ENCODE results near the gene STXBP6.

The STXBP6 gene

GRCh38 chr14:24966579-24966964 lies 83.4 kb downstream of the STXBP6 start:
- peak overlapping the region; percentile 45 to 93 for H2BK12ac ChIP-seq (ENCODE audit: low read length in 2 of 2)
- H4K8ac ChIP-seq (ENCODE audit: low read length), result peak overlapping the region; percentile 54
- H3K14ac ChIP-seq (ENCODE audit: low read length in 2 of 2), result no peak overlapping the region
- H3K9me3 ChIP-seq (ENCODE audit: control insufficient read depth, low read length), result no peaks in the 10 kb centered on the region
- H3K4me1 ChIP-seq (ENCODE audit: control insufficient read depth, insufficient read depth, low read depth, low read length), result no peaks in the 10 kb centered on the region
- no peak overlapping the region for H3K4me2 ChIP-seq (ENCODE audit: low read length, poor library complexity, severe bottlenecking)
- H2BK15ac ChIP-seq (ENCODE audit: low read depth, poor library complexity, severe bottlenecking), result no peak overlapping the region
- H2AFZ ChIP-seq (ENCODE audit: low read depth, low read length), result no peak overlapping the region
- no peak overlapping the region for H2BK5ac ChIP-seq (ENCODE audit: low read depth, low read length, poor library complexity, severe bottlenecking)
- H3K36me3 ChIP-seq (ENCODE audit: control insufficient read depth in 1 of 2, insufficient read depth in 2 of 2, low read depth in 1 of 2, low read length in 2 of 2), result no peaks in the 10 kb centered on the region
- peak overlapping the region; percentile 69 for H3K9ac ChIP-seq (ENCODE audit: low read length)
- H3K23ac ChIP-seq (ENCODE audit: low read length in 2 of 2), result no peak overlapping the region
- no peak overlapping the region for H3K4me3 ChIP-seq (ENCODE audit: insufficient read depth in 1 of 2, low read depth in 1 of 2, low read length in 2 of 2)
- no peaks in the 10 kb centered on the region for H3K27me3 ChIP-seq (ENCODE audit: control insufficient read depth in 1 of 2, insufficient read depth in 1 of 2, low read length in 2 of 2)
- H4K91ac ChIP-seq (ENCODE audit: low read length), result peak overlapping the region; percentile 68
- H3K79me1 ChIP-seq (replicated peaks; ENCODE audit: low read length, poor library complexity, severe bottlenecking), result no peaks in the 10 kb centered on the region
- no peak overlapping the region for H2AK5ac ChIP-seq (ENCODE audit: low read length, severe bottlenecking)
- peak overlapping the region; percentile 49 for H2BK120ac ChIP-seq (ENCODE audit: low read depth, low read length)
- peak overlapping the region; percentile 82 to 87 for H3K4ac ChIP-seq (ENCODE audit: low read depth in 1 of 2, low read length in 2 of 2)
- peak overlapping the region; percentile 61 to 75 for H3K18ac ChIP-seq (ENCODE audit: low read depth in 1 of 2, low read length in 2 of 2)
- no CpG with 5 or more reads among the region's 1 CpG for WGBS
- H3K27ac ChIP-seq (ENCODE audit: low read length, poor library complexity, severe bottlenecking), result no peak overlapping the region
- DNase-seq, result no peak

DNA sequence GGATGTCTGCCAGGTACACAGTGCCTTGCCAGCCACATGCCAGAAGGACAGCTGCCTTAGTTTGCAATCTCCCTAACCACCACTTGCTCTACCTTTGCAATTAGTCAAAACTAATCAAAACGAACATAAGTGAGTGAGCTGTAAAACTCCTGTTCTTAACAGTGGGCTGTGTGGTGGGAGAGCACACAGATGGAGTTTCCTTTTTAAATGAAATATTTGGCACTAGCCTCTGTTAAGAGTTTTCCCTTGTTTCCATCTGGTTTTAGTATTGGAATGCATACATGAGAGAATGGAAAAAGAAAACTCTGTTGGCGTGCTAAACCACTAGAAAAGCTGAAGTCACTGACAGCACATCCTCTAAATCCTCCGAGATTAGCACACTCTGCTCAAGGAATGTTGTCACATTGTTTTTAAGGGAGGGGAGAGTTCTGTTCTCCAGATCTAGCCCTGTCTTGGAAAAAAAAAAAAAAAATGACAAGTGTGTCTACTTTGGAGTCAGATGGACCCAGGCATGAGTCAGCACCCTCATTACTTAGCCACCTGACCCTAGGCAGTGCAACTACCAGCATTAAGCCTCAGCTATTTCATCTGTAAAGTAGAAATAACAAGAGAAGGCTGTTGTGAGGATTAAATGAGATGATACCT lies 83.9 kb downstream of the STXBP6 start:
- Histone ChIP-seq H4K91ac (ENCODE audit: low read length) (peak overlapping the region; percentile 89), H3K9me3 (ENCODE audit: control insufficient read depth, low read length) (no peaks in the 10 kb centered on the region), H3K23ac (ENCODE audit: low read length in 2 of 2) (no peak overlapping the region), H3K79me1 (replicated peaks; ENCODE audit: low read length, poor library complexity, severe bottlenecking) (no peaks in the 10 kb centered on the region), H3K4me3 (ENCODE audit: insufficient read depth in 1 of 2, low read depth in 1 of 2, low read length in 2 of 2) (peak overlapping the region in 1 of 2 experiments; percentile 34), H2AFZ (ENCODE audit: low read depth, low read length) (no peak overlapping the region), H3K4ac (ENCODE audit: low read depth in 1 of 2, low read length in 2 of 2) (peak overlapping the region in 1 of 2 experiments; percentile 8), H3K14ac (ENCODE audit: low read length in 2 of 2) (no peak overlapping the region), H3K18ac (ENCODE audit: low read depth in 1 of 2, low read length in 2 of 2) (peak overlapping the region; percentile 13 to 94), H2BK5ac (ENCODE audit: low read depth, low read length, poor library complexity, severe bottlenecking) (no peak overlapping the region), H3K4me1 (ENCODE audit: control insufficient read depth, insufficient read depth, low read depth, low read length) (no peaks in the 10 kb centered on the region), H2BK12ac (ENCODE audit: low read length in 2 of 2) (peak overlapping the region in 1 of 2 experiments; percentile 25), H4K8ac (ENCODE audit: low read length) (peak overlapping the region; percentile 66), H3K27ac (ENCODE audit: low read length, poor library complexity, severe bottlenecking) (no peak overlapping the region), H3K36me3 (ENCODE audit: control insufficient read depth in 1 of 2, insufficient read depth in 2 of 2, low read depth in 1 of 2, low read length in 2 of 2) (no peaks in the 10 kb centered on the region), H3K27me3 (ENCODE audit: control insufficient read depth in 1 of 2, insufficient read depth in 1 of 2, low read length in 2 of 2) (no peaks in the 10 kb centered on the region), H2BK15ac (ENCODE audit: low read depth, poor library complexity, severe bottlenecking) (no peak overlapping the region), H2AK5ac (ENCODE audit: low read length, severe bottlenecking) (no peak overlapping the region), H3K9ac (ENCODE audit: low read length) (peak overlapping the region; percentile 69), H2BK120ac (ENCODE audit: low read depth, low read length) (peak overlapping the region; percentile 38), H3K4me2 (ENCODE audit: low read length, poor library complexity, severe bottlenecking) (no peak overlapping the region)
- WGBS, result no CpG with 5 or more reads among the region's 3 CpGs
- peak; percentile 97 for DNase-seq

DNA sequence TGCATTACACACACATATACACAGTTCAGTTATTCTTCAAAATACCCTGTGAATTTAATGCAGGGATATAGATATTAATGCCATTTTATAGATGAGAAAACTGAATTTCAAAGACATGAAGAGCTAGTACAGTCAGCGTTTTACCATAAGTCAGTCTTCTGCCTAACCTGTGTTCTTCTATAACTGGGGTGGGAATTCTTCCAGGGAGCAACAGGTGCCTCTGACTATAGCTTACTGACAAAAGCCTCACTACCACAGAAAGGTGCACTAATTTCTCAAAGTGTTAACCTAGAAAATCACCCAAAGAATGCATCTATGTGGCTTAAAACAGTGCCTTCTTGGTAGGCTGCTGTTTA lies 84.4 kb downstream of the STXBP6 start:
- Histone ChIP-seq H2BK120ac (ENCODE audit: low read depth, low read length) (peak overlapping the region; percentile 38), H3K4me1 (ENCODE audit: control insufficient read depth, insufficient read depth, low read depth, low read length) (no peaks in the 10 kb centered on the region), H3K36me3 (ENCODE audit: control insufficient read depth in 1 of 2, insufficient read depth in 2 of 2, low read depth in 1 of 2, low read length in 2 of 2) (no peaks in the 10 kb centered on the region), H4K8ac (ENCODE audit: low read length) (peak overlapping the region; percentile 66), H2BK15ac (ENCODE audit: low read depth, poor library complexity, severe bottlenecking) (no peak overlapping the region), H3K23ac (ENCODE audit: low read length in 2 of 2) (no peak overlapping the region), H3K9ac (ENCODE audit: low read length) (peak overlapping the region; percentile 69), H3K9me3 (ENCODE audit: control insufficient read depth, low read length) (no peaks in the 10 kb centered on the region), H3K4ac (ENCODE audit: low read depth in 1 of 2, low read length in 2 of 2) (peak overlapping the region in 1 of 2 experiments; percentile 8), H2BK5ac (ENCODE audit: low read depth, low read length, poor library complexity, severe bottlenecking) (no peak overlapping the region), H4K91ac (ENCODE audit: low read length) (peak overlapping the region; percentile 89), H3K4me2 (ENCODE audit: low read length, poor library complexity, severe bottlenecking) (no peak overlapping the region), H3K4me3 (ENCODE audit: insufficient read depth in 1 of 2, low read depth in 1 of 2, low read length in 2 of 2) (peak overlapping the region in 1 of 2 experiments; percentile 34), H2AK5ac (ENCODE audit: low read length, severe bottlenecking) (no peak overlapping the region), H3K79me1 (replicated peaks; ENCODE audit: low read length, poor library complexity, severe bottlenecking) (no peaks in the 10 kb centered on the region), H3K27me3 (ENCODE audit: control insufficient read depth in 1 of 2, insufficient read depth in 1 of 2, low read length in 2 of 2) (no peaks in the 10 kb centered on the region), H3K27ac (ENCODE audit: low read length, poor library complexity, severe bottlenecking) (no peak overlapping the region), H2BK12ac (ENCODE audit: low read length in 2 of 2) (peak overlapping the region in 1 of 2 experiments; percentile 25), H2AFZ (ENCODE audit: low read depth, low read length) (no peak overlapping the region), H3K18ac (ENCODE audit: low read depth in 1 of 2, low read length in 2 of 2) (peak overlapping the region; percentile 13 to 94), H3K14ac (ENCODE audit: low read length in 2 of 2) (no peak overlapping the region)
- WGBS, result 100% methylated on average over 1 of the region's 1 CpG
- DNase-seq, result no peak

- Histone ChIP-seq H3K9me3 (ENCODE audit: control insufficient read depth, low read length) (no peaks in the 10 kb centered on the region), H3K9ac (ENCODE audit: low read length) (no peak overlapping the region), H3K27ac (ENCODE audit: low read length, poor library complexity, severe bottlenecking) (no peak overlapping the region), H3K18ac (ENCODE audit: low read depth in 1 of 2, low read length in 2 of 2) (peak overlapping the region in 1 of 2 experiments; percentile 37), H2BK120ac (ENCODE audit: low read depth, low read length) (peak overlapping the region; percentile 73), H4K8ac (ENCODE audit: low read length) (no peak overlapping the region), H3K4me2 (ENCODE audit: low read length, poor library complexity, severe bottlenecking) (no peak overlapping the region), H2BK15ac (ENCODE audit: low read depth, poor library complexity, severe bottlenecking) (no peak overlapping the region), H2BK12ac (ENCODE audit: low read length in 2 of 2) (peak overlapping the region; percentile 45 to 66), H3K4ac (ENCODE audit: low read depth in 1 of 2, low read length in 2 of 2) (peak overlapping the region in 1 of 2 experiments; percentile 88), H3K36me3 (ENCODE audit: control insufficient read depth in 1 of 2, insufficient read depth in 2 of 2, low read depth in 1 of 2, low read length in 2 of 2) (no peaks in the 10 kb centered on the region), H3K23ac (ENCODE audit: low read length in 2 of 2) (no peak overlapping the region), H2AFZ (ENCODE audit: low read depth, low read length) (no peak overlapping the region), H3K79me1 (replicated peaks; ENCODE audit: low read length, poor library complexity, severe bottlenecking) (no peaks in the 10 kb centered on the region), H3K27me3 (ENCODE audit: control insufficient read depth in 1 of 2, insufficient read depth in 1 of 2, low read length in 2 of 2) (no peaks in the 10 kb centered on the region), H3K4me1 (ENCODE audit: control insufficient read depth, insufficient read depth, low read depth, low read length) (no peaks in the 10 kb centered on the region), H3K14ac (ENCODE audit: low read length in 2 of 2) (no peak overlapping the region), H2BK5ac (ENCODE audit: low read depth, low read length, poor library complexity, severe bottlenecking) (no peak overlapping the region), H2AK5ac (ENCODE audit: low read length, severe bottlenecking) (no peak overlapping the region), H3K4me3 (ENCODE audit: insufficient read depth in 1 of 2, low read depth in 1 of 2, low read length in 2 of 2) (no peak overlapping the region), H4K91ac (ENCODE audit: low read length) (no peak overlapping the region)
- WGBS, result 100% methylated on average over 1 of the region's 2 CpGs
- DNase-seq, result no peak
Observed at GRCh38 chr14:24964591-24964990, 85.4 kb downstream of the STXBP6 start.
